Measurements from ENCODE around the gene CDIPT. TPM values are rescaled to one million over a fixed set of nuclear protein-coding genes. Genes with fewer than 3 reads are reported as not detected.
A peak's percentile ranks its signal among the peaks of the same experiment; 100 is the strongest.
"Not testable (repeated sequence)": the region's sequence is repeated elsewhere in the genome, so short reads cannot be mapped to it uniquely, and the experiment has no call there.

CDIPT gene, protein sequence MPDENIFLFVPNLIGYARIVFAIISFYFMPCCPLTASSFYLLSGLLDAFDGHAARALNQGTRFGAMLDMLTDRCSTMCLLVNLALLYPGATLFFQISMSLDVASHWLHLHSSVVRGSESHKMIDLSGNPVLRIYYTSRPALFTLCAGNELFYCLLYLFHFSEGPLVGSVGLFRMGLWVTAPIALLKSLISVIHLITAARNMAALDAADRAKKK
- 35.3 TPM for polyA plus RNA-seq (2013, experiment 1 of 2)
- polyA plus RNA-seq (2013, experiment 2 of 2) = 40.3 TPM

DNA sequence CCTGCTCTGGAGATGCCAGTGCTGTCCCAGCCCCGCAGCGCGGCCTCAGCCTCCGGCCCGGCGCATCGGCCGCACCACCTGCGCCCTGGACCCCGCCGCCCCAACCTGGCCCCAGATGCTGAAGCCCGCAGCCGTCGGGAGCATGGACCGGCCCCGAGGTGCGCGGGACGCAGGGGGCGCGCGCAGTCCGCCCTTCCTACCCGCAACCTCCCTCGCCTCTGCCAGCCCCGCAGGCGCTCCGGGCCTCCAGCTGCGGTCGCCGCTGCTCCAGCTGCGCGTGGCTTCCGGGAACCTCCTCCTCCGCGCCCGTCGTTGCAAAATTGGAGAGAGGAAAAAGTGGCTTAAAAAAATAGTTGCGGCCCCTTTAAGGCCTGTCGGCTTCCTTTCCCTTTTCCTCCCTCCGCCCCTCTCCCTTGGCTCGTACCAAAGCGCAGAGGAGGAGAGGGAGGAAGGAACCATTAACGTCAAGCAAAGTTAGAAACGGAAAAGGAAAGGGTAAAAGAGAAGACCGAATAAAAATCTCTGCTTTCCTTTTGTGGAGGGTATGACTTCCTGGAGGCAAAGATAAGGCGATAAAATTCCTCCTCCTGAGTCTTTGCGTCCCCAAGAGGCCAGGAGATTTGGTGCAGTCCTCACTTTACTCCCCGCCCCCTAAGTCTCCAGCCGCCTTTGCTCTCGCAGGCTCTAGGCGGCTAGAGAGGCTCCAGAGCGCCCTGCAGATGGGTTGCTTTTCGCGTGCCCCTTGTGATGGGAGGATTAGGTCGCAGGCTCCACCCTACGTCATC is at the start of gene CDIPT:
Gene CDIPT (minus strand): TSS at position 343 of the 785 bp plus-strand sequence. CDS start 369 bp downstream, outside the sequence.
- no peaks in the 10 kb centered on the region for H3K27me3 ChIP-seq (ENCODE audit: insufficient read depth, low read length)
- H3K36me3 ChIP-seq (ENCODE audit: insufficient read depth, low read length) = peaks cover 22% of the 10 kb centered on the region
- H3K9ac ChIP-seq (ENCODE audit: low read depth, low read length) = peak within 1 kb of the TSS; percentile 92
- peak within 1 kb of the TSS; percentile 95 for H3K27ac ChIP-seq (ENCODE audit: low read depth, low read length)
- under 1% methylated on average over 53 of the region's 57 CpGs for WGBS
- no peaks in the 10 kb centered on the region for H3K4me1 ChIP-seq (ENCODE audit: insufficient read depth, low read length)
- H3K4me3 ChIP-seq (ENCODE audit: low read length) = peak within 1 kb of the TSS; percentile 97
- H3K9me3 ChIP-seq (ENCODE audit: insufficient read depth, low read depth, low read length) = no peaks in the 10 kb centered on the region

DNA sequence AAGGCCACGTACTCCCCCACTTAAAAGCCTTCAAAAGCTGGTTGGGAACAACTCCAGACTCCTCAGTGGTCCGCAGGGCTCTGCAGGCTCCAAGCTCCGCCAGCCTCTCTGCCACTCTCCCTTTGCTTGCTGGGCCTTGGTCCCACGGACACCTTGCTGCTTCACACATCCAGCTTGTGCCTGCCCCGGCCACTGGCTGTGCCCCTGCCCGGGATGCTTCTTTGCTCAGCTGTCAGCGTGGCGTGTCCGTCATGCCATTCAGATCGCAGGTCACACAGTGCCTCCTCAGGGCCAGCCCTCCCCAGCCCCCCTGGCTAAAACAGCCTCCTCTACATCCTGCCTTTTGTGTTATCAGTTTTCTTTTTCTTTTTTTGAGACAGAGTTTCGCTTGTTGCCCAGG is 49.1 kb upstream of the CDIPT start:
- Histone ChIP-seq H3K4me3 (ENCODE audit: low read length) (no peak overlapping the region), H3K36me3 (ENCODE audit: insufficient read depth, low read length) (peaks cover 5% of the 10 kb centered on the region; the same call in 1 of the 2 replicates), H3K4me1 (ENCODE audit: insufficient read depth, low read length) (no peaks in the 10 kb centered on the region; the same call in 1 of the 2 replicates), H3K9ac (ENCODE audit: low read depth, low read length) (no peak overlapping the region; the same call in 1 of the 2 replicates), H3K9me3 (ENCODE audit: insufficient read depth, low read depth, low read length) (no peaks in the 10 kb centered on the region), H3K27ac (ENCODE audit: low read depth, low read length) (no peak overlapping the region; the same call in 1 of the 2 replicates), H3K27me3 (ENCODE audit: insufficient read depth, low read length) (no peaks in the 10 kb centered on the region)
- 86% methylated on average over 11 of the region's 11 CpGs for WGBS

DNA sequence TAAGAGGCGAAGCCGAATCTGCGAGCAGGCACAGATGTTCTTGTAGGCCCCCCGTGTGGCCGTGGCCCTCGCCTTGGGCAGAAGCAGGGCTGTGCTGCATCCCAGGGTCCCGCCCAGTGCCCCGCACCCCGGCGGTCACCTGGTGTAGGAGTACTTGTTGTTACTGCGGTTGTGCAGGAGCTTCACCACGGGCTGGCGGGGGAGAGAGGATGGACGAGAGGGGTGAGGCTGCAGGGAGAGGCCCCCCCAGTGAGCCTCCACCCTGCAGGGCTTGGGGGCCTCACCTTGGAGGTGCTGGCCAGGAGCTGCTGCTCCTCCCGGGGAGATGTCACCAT is 48.6 kb upstream of the CDIPT start:
- WGBS = 80% methylated on average over 15 of the region's 15 CpGs
- H3K27ac ChIP-seq (ENCODE audit: low read depth, low read length) = no peak overlapping the region
- peaks cover 7% of the 10 kb centered on the region; the same call in 1 of the 2 replicates for H3K36me3 ChIP-seq (ENCODE audit: insufficient read depth, low read length)
- no peaks in the 10 kb centered on the region for H3K9me3 ChIP-seq (ENCODE audit: insufficient read depth, low read depth, low read length)
- H3K4me1 ChIP-seq (ENCODE audit: insufficient read depth, low read length) = no peaks in the 10 kb centered on the region; the same call in 1 of the 2 replicates
- H3K27me3 ChIP-seq (ENCODE audit: insufficient read depth, low read length) = no peaks in the 10 kb centered on the region
- no peak overlapping the region for H3K4me3 ChIP-seq (ENCODE audit: low read length)
- no peak overlapping the region; the same call in 1 of the 2 replicates for H3K9ac ChIP-seq (ENCODE audit: low read depth, low read length)

DNA sequence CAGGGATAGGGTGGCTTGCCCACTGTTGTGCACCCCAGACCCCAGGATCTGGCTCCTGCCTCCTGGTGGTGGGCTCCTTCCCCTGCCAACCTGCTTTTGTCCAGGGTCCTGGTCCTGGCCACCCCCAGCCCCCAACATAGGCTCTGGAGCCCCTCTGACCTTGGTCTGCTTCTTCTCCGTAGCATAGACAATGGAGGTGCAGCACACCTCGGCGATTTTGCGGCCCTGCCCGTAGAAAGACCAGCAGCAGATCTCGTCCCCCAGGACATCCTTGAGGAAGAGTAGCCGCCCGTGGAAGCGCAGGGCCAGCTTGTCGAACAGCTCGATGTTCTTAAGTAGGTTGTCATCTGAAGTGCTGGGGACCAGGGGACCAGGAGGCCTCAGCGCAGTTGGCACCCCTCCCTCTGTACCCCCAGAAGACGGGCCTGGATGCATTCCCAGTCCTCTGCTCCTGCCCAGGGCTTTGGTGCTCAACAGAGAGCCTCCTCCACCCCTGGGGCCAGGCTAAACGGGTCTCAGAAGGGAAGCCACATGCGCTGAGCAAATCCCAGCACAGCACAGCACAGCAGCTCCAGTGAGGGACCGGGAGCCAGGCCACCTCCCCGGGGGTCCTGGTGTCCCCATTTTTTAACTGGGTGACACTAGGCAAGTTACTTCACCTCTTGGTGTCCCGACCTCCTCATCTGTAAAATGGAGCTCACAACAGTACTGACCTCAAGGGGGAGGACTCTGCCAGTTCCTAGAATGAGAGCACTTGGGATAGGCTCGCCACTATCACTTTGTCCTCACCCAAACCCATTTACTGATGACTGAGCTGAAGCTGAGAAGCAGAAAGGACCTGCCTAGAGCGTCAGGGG is 48.0 kb upstream of the CDIPT start:
- Histone ChIP-seq H3K9me3 (ENCODE audit: insufficient read depth, low read depth, low read length) (no peaks in the 10 kb centered on the region), H3K9ac (ENCODE audit: low read depth, low read length) (no peak overlapping the region; the same call in 1 of the 2 replicates), H3K4me1 (ENCODE audit: insufficient read depth, low read length) (no peaks in the 10 kb centered on the region; the same call in 1 of the 2 replicates), H3K27me3 (ENCODE audit: insufficient read depth, low read length) (no peaks in the 10 kb centered on the region), H3K27ac (ENCODE audit: low read depth, low read length) (no peak overlapping the region), H3K36me3 (ENCODE audit: insufficient read depth, low read length) (peaks cover 7% of the 10 kb centered on the region; the same call in 1 of the 2 replicates), H3K4me3 (ENCODE audit: low read length) (no peak overlapping the region)
- WGBS = 90% methylated on average over 20 of the region's 20 CpGs

DNA sequence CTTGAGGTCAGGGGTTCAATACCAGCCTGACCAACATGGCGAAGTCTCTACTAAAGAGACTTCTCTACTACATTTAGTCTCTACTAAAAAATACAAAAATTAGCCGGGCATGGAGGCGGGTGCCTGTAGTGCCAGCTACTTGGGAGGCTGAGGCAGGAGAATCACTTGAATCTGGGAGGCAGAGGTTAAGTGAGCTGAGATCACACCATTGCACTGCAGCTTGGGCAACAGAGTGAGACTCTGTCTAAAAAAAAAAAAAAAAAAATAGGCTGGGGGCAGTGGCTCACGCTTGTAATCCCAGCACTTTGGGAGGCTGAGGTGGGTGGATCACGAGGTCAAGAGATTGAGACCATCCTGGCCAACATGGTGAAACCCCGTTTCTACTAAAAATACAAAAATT is 46.8 kb upstream of the CDIPT start:
- H3K9ac ChIP-seq (ENCODE audit: low read depth, low read length); H3K27ac ChIP-seq (ENCODE audit: low read depth, low read length); H3K4me1 ChIP-seq (ENCODE audit: insufficient read depth, low read length); H3K36me3 ChIP-seq (ENCODE audit: insufficient read depth, low read length); H3K9me3 ChIP-seq (ENCODE audit: insufficient read depth, low read depth, low read length); H3K27me3 ChIP-seq (ENCODE audit: insufficient read depth, low read length); H3K4me3 ChIP-seq (ENCODE audit: low read length): not testable (repeated sequence)
- WGBS = 92% methylated on average over 6 of the region's 6 CpGs

DNA sequence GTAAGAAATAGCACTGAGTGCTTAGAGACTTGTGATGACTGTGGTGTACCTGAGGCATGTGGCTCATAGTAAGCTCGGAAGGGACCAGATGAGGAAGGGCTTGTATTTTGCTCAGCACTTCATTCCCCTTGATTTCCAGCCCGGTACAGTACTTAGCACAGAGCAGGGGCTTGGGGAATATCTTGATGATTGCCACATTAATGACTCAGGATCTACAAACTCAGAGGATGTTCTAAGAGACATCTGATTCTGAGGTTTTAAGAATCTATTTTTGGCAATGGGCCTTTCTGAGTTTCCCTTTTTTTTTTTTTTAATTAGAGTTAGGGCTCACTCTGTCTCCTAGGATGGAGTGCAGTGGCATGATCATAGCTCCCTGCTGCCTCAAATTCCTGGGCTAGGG is 46.4 kb upstream of the CDIPT start:
- 85% methylated on average over 2 of the region's 2 CpGs for WGBS
- H3K9ac ChIP-seq (ENCODE audit: low read depth, low read length) = no peak overlapping the region
- no peaks in the 10 kb centered on the region for H3K27me3 ChIP-seq (ENCODE audit: insufficient read depth, low read length)
- H3K27ac ChIP-seq (ENCODE audit: low read depth, low read length) = no peak overlapping the region
- no peaks in the 10 kb centered on the region; the same call in 1 of the 2 replicates for H3K4me1 ChIP-seq (ENCODE audit: insufficient read depth, low read length)
- H3K9me3 ChIP-seq (ENCODE audit: insufficient read depth, low read depth, low read length) = no peaks in the 10 kb centered on the region
- H3K36me3 ChIP-seq (ENCODE audit: insufficient read depth, low read length) = peaks cover 13% of the 10 kb centered on the region
- H3K4me3 ChIP-seq (ENCODE audit: low read length) = no peak overlapping the region

DNA sequence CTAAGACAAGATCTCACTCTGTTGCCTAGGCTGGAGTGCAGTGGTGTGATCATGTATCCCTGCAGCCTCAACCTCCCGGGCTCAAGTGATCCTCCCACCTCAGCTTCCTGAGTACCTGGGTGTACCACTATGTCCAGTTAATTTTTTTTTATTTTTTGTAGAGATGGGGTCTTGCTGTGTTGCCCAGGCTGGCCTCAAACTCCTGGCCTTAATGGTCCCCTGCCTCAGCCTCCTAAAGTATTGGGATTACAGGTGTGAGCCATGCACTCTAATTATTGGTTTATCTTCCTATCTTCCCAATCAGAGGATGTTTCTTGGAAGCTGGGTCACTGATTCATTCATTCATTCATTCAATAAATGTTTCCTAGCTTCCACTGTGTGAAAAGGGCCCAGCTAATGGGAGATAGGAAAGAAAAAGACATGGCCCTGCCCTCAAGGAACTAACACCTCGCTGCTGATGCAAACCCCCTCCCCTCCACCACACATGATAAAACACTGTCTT is 45.7 kb upstream of the CDIPT start:
- H3K9ac ChIP-seq (ENCODE audit: low read depth, low read length) = no peak overlapping the region
- no peaks in the 10 kb centered on the region for H3K9me3 ChIP-seq (ENCODE audit: insufficient read depth, low read depth, low read length)
- WGBS = 90% methylated on average over 1 of the region's 2 CpGs
- H3K27ac ChIP-seq (ENCODE audit: low read depth, low read length) = no peak overlapping the region
- no peaks in the 10 kb centered on the region for H3K27me3 ChIP-seq (ENCODE audit: insufficient read depth, low read length)
- peaks cover 14% of the 10 kb centered on the region for H3K36me3 ChIP-seq (ENCODE audit: insufficient read depth, low read length)
- no peaks in the 10 kb centered on the region; the same call in 1 of the 2 replicates for H3K4me1 ChIP-seq (ENCODE audit: insufficient read depth, low read length)
- H3K4me3 ChIP-seq (ENCODE audit: low read length) = no peak overlapping the region

DNA sequence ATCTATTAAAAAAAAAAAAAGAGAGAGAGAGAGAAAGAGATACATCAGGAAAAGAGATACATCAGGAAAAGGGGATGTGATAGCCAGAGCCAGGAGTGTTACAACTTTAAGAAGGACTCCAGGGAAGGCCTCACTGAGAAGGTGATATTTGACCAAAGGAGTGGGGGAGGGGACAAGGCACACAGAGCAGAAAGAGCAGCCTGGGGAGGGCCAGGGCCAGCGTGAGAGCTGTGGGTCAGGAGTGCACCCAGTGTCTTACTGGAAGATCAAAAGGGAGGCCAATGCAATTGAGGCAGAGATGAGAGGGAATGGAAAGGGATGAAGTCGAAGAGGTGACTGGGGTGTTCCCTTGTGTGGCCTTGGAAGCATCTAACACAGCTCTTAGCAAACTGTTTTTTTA is 44.9 kb upstream of the CDIPT start:
- WGBS = 69% methylated on average over 2 of the region's 2 CpGs
- H3K9ac ChIP-seq (ENCODE audit: low read depth, low read length) = no peak overlapping the region
- no peaks in the 10 kb centered on the region for H3K9me3 ChIP-seq (ENCODE audit: insufficient read depth, low read depth, low read length)
- no peak overlapping the region for H3K4me3 ChIP-seq (ENCODE audit: low read length)
- H3K36me3 ChIP-seq (ENCODE audit: insufficient read depth, low read length) = peaks cover 16% of the 10 kb centered on the region
- no peaks in the 10 kb centered on the region; the same call in 1 of the 2 replicates for H3K4me1 ChIP-seq (ENCODE audit: insufficient read depth, low read length)
- no peaks in the 10 kb centered on the region for H3K27me3 ChIP-seq (ENCODE audit: insufficient read depth, low read length)
- no peak overlapping the region for H3K27ac ChIP-seq (ENCODE audit: low read depth, low read length)

DNA sequence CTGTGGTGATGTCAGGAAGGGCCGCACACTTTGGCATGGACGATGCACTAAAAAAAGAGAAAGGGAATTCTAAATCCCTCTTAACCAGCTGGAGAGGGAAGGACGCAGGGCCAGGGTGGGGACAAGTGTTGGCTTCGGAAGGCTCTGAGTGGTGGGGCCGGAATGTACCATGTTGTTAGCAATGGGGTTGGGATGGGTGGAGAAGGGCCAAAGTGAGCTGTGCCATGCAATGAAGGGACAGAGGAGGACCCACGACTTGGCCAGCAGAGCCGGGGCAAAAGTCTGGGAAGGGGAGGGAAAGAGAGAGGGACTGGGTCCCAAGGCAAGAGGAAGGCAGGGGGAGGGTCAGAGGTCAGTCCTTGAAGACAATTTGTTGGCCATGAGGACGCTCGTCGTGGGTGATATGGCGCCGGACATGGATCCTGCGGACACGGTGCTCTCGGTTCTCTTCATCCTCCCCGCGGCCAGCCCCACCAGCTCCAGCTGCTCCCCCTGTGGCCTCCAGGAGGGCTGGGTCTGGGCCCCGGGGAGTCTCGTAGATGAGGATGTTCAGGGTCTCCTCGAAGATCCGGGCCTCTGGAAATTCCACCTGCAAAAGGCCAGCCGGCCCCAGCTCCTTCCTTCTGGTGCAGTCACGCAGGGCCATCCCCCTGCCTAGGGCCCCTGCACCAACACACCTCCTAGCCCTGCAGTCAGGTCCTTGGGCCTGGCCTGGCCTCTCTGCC is 43.7 kb upstream of the CDIPT start:
- Histone ChIP-seq H3K9me3 (ENCODE audit: insufficient read depth, low read depth, low read length) (no peaks in the 10 kb centered on the region), H3K4me1 (ENCODE audit: insufficient read depth, low read length) (no peaks in the 10 kb centered on the region; the same call in 1 of the 2 replicates), H3K4me3 (ENCODE audit: low read length) (no peak overlapping the region), H3K9ac (ENCODE audit: low read depth, low read length) (no peak overlapping the region), H3K36me3 (ENCODE audit: insufficient read depth, low read length) (peaks cover 16% of the 10 kb centered on the region), H3K27me3 (ENCODE audit: insufficient read depth, low read length) (no peaks in the 10 kb centered on the region), H3K27ac (ENCODE audit: low read depth, low read length) (no peak overlapping the region)
- 90% methylated on average over 23 of the region's 23 CpGs for WGBS

DNA sequence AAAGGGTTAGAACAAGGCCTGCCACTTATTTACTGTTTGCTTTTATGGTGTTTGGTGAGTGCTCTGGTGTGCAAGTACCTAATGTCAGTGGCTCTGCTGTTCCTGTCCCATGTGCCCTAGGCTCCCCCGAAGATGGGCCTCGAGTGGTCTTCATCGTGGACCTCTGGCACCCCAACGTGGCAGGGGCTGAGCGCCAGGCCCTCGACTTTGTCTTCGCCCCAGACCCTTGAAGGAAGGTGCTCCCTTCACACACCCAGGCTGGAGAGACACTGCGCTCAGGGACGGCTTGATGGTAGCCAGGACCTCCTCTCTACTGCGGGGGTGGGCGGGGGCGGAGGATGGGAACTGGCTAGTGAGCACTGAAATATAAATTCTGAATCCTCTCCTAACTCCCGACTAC is 42.6 kb upstream of the CDIPT start:
- Histone ChIP-seq H3K4me3 (ENCODE audit: low read length) (no peak overlapping the region), H3K9me3 (ENCODE audit: insufficient read depth, low read depth, low read length) (no peaks in the 10 kb centered on the region), H3K27me3 (ENCODE audit: insufficient read depth, low read length) (no peaks in the 10 kb centered on the region), H3K9ac (ENCODE audit: low read depth, low read length) (no peak overlapping the region), H3K4me1 (ENCODE audit: insufficient read depth, low read length) (no peaks in the 10 kb centered on the region), H3K36me3 (ENCODE audit: insufficient read depth, low read length) (peaks cover 16% of the 10 kb centered on the region), H3K27ac (ENCODE audit: low read depth, low read length) (no peak overlapping the region)
- 94% methylated on average over 13 of the region's 13 CpGs for WGBS

Measured in HUES64 (cell line).